ENCODE data around the gene JAG2.

JAG2 gene

GRCh38 chr14:105173901-105174894, 5.6 kb upstream of the JAG2 start:
- peaks cover 15% of the 10 kb centered on the region for H3K4me1 Mint-ChIP-seq
- H3K9me3 Mint-ChIP-seq = no peaks in the 10 kb centered on the region
- H3K27me3 Mint-ChIP-seq (ENCODE audit: low read depth) = peaks cover 15% of the 10 kb centered on the region
- no peak for TF ChIP-seq CTCF (IDR thresholded peaks at IDR 0.05; ENCODE audit: unreplicated experiment in 3 of 3)
- H3K36me3 Mint-ChIP-seq (ENCODE audit: low read depth) = no peaks in the 10 kb centered on the region
- H3K27ac Mint-ChIP-seq = no peak overlapping the region
- no peak overlapping the region for H3K4me3 Mint-ChIP-seq

- no peaks in the 10 kb centered on the region for H3K9me3 Mint-ChIP-seq
- no peaks in the 10 kb centered on the region for H3K36me3 Mint-ChIP-seq (ENCODE audit: low read depth)
- H3K27ac Mint-ChIP-seq = no peak overlapping the region
- no peak overlapping the region for H3K4me3 Mint-ChIP-seq
- TF ChIP-seq CTCF (IDR thresholded peaks at IDR 0.05; ENCODE audit: unreplicated experiment in 3 of 3) = no peak
- peaks cover 15% of the 10 kb centered on the region for H3K27me3 Mint-ChIP-seq (ENCODE audit: low read depth)
- peaks cover 15% of the 10 kb centered on the region for H3K4me1 Mint-ChIP-seq
Observed at GRCh38 chr14:105173145-105173544, 4.6 kb upstream of the JAG2 start.

GRCh38 chr14:105172476-105172875, 3.9 kb upstream of the JAG2 start:
- Mint-ChIP-seq H3K36me3 (ENCODE audit: low read depth) (no peaks in the 10 kb centered on the region), H3K4me1 (peaks cover 15% of the 10 kb centered on the region), H3K4me3 (no peak overlapping the region)

GRCh38 chr14:105171004-105171673, 2.6 kb upstream of the JAG2 start:
- H3K27me3 Mint-ChIP-seq (ENCODE audit: low read depth) = peaks cover 22% of the 10 kb centered on the region
- H3K36me3 Mint-ChIP-seq (ENCODE audit: low read depth) = no peaks in the 10 kb centered on the region
- peaks cover 20% of the 10 kb centered on the region for H3K4me1 Mint-ChIP-seq
- no peak for TF ChIP-seq CTCF (IDR thresholded peaks at IDR 0.05; ENCODE audit: unreplicated experiment in 3 of 3)
- H3K9me3 Mint-ChIP-seq = no peaks in the 10 kb centered on the region
- no peak overlapping the region for H3K27ac Mint-ChIP-seq
- H3K4me3 Mint-ChIP-seq = no peak overlapping the region

More at GRCh38 chr14:105172476-105172875, 3.9 kb upstream of the JAG2 start:
- peaks cover 15% of the 10 kb centered on the region for H3K27me3 Mint-ChIP-seq (ENCODE audit: low read depth)
- H3K27ac Mint-ChIP-seq = no peak overlapping the region
- TF ChIP-seq CTCF (IDR thresholded peaks at IDR 0.05; ENCODE audit: unreplicated experiment in 3 of 3) = no peak
- no peaks in the 10 kb centered on the region for H3K9me3 Mint-ChIP-seq

GRCh38 chr14:105169776-105170655, 1.4 kb upstream of the JAG2 start:
- Mint-ChIP-seq H3K4me1 (peaks cover 20% of the 10 kb centered on the region), H3K27me3 (ENCODE audit: low read depth) (peaks cover 22% of the 10 kb centered on the region), H3K27ac (no peak overlapping the region), H3K36me3 (ENCODE audit: low read depth) (no peaks in the 10 kb centered on the region), H3K9me3 (no peaks in the 10 kb centered on the region), H3K4me3 (peak overlapping the region; percentile 85)
- TF ChIP-seq CTCF (IDR thresholded peaks at IDR 0.05; ENCODE audit: unreplicated experiment in 3 of 3) = no peak

Measured in nephron (organoid).